Muscle of arm (tissue), 12 donors: ENCODE data around the gene EXOC6B. TPM values are rescaled to one million over a fixed set of nuclear protein-coding genes. Genes with fewer than 3 reads are reported as not detected.
"Not testable (repeated sequence)": the region's sequence is repeated elsewhere in the genome, so short reads cannot be mapped to it uniquely, and the experiment has no call there.

Experiments
- DNase-seq: peaks from one replicate; pipeline ENCODE4 v3.0.0-alpha.2; 2013
- polyA plus RNA-seq, 12 donors: library from polyadenylated mRNA; unstranded; fragments of 120-200 nt; gene quantifications; one replicate each; pipeline ENCODE4 v1.2.1, GENCODE V29; 2013; ENCODE audit not compliant: insufficient read length in 12 of 12

EXOC6B gene
- polyA plus RNA-seq, 12 donors: 7.4 to 22.0 (median 12.3) TPM; not detected in 1

DNA sequence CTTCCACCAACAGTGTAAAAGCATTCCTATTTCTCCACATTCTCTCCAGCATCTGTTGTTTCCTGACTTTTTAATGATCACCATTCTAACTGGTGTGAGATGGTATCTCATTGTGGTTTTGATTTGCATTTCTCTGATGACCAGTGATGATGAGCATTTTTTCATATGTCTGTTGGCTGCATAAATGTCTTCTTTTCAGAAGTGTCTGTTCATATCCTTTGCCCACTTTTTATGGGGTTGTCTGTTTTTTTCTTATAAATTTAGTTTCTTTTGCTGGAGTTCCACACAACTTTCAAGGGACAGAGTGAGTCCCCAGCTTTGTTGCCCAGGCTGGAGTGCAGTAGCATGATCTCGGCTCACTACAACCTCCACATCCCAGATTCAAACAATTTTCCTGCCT is 270.5 kb downstream of the EXOC6B start:
- DNase-seq: not testable (repeated sequence)

DNA sequence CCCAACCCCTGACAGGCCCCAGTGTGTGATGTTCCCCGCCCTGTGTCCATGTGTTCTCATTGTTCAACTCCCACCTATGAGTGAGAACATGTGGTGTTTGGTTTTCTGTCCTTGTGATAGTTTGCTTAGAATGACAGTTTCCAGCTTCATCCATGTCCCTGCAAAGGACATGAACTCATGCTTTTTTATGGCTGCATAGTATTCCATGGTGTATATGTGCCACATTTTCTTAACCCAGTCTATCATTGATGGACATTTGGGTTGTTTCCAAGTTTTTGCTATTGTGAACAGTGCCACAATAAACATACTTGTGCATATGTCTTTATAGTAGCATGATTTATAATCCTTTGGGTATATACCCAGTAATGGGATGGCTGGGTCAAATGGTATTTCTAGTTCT is 270.9 kb downstream of the EXOC6B start:
- DNase-seq: not testable (repeated sequence)

DNA sequence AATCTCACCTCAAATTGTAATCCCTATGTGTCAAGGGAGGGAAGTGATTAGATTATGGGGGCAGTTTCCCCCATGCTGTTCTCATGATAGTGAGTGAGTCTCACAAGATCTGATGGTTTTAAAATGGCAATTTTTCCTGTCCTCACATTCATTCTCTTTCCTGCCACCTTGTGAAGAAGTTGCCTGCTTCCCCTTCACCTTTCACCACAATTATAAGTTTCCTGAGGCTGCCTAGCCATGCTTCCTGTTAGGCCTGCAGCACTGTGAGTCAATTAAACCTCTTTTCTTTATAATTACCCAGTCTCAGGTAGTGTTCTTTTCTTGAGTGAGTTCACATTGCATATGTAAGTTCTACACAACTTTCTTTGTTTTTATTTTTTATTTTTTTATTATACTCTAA is 271.5 kb downstream of the EXOC6B start:
- DNase-seq: no peak

DNA sequence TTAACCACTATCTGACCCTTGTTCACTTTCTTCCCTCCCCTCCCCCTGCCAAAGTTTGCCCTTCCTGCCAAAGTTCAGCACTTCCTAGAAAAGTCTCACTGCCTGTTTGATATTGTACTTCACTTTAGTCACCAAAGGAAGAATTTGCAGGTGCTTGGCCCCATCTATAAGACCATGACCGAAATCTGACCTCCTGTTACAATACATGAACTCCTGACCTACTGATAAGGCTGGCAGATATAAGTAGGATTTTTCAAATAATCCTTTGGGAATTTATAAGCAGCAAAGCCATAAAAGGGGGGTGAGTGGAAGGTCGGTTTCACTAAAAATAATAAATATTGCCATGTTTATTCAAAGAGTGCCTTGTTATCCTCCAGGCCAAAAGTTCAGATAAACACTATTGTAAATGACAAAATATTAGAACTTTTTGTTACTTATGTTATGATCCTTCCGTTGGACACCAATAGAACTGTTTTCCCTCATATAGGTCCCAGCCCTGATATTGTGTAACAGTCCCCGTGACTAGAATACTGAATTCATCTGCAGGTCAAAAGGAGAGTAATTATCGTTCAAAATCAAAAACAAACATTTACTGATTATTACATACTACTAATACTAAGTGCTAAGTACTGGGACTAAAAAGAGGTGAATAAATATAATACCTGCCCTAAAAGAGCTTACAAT is 277.6 kb downstream of the EXOC6B start:
- DNase-seq: no peak

DNA sequence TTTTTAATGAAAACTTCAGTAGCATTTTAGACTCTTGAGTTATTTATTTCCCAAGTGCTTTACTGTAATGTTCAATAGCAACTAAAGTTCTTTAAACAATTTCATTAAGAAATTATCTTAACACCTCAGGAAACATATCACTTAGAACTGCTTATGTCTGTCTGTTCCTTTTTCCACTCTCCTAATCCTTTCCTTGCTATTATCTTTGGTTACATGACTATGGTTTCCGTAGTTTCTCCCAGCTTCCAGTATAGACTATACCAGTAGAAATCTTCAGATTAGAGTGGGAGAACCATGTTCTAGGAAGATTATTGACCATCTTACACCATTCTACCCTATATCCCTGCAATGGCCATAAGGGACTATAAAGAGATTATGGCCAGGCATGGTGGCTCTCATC is 280.0 kb downstream of the EXOC6B start:
- DNase-seq: no peak

DNA sequence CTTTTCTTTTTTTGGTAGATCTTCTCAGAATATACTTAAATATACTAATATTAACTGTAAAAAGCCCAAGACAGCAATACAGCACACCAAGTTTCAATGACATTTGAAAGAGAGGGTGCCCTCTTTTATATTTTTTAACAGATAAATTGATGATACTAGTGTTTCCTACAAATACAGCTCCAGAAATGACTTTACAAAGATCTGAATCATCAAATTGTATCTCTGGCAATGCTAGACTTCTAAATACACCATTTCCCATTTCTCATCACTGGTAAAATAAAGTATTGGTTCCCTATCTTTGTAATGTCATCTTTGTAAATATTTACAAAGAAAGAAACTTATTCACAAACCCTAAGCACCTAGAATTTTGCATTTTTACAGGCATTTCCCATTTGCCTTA is 281.3 kb downstream of the EXOC6B start:
- no peak for DNase-seq

DNA sequence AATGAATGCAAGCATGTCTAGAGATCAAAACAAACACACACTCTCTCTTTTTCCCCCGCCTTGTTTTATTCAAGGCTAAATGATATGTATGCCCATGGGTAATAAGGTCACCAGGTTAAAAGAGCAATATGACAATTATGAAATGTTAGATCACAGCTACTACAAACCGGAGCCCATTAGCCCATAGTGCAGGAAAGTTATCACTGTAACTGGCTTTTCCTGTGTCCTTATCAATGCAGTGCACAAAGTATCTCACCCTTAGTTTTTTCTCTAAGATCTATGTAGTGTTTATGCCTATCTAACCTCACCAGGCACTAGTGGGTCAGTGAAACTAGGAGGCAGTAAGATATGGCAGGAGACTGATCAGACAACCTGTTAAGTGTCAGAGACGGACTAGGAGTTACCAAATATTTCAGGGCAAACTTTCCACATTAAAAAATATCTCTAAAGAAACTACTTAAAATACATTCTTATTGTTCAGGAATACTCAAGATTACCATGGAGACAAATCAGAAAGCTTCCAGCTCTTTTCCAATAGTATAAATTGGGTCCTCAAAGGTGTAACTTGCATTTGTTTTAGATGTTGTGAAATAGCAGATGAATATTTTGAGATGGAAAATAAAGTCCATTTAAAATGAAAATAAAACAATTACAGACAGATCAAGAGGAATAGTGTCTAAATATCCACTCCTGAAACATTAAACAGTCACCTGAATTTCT is 282.2 kb downstream of the EXOC6B start:
- no peak for DNase-seq

DNA sequence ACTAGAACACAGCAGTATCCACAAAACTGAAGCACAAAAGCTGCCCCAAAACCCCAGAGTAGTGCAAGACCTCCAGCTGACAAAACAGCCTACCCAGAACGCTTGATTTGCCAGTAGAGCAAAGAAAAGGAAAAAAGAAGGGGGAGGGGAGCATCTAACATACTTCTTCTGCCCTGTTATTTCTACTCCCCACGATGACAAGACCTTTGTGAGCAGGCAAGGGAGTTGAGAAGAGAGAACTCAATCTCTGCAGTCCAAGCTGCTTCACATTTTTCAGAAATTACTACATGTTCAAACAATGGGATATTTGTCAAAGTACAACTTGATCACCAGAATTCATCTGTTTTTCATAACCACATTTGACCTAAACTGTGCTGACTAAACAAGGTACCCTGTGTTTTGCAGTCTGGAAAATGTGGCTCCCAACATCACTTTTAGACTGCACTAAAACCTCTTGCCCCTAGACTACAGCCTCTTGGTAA is 286.7 kb downstream of the EXOC6B start:
- DNase-seq: no peak

DNA sequence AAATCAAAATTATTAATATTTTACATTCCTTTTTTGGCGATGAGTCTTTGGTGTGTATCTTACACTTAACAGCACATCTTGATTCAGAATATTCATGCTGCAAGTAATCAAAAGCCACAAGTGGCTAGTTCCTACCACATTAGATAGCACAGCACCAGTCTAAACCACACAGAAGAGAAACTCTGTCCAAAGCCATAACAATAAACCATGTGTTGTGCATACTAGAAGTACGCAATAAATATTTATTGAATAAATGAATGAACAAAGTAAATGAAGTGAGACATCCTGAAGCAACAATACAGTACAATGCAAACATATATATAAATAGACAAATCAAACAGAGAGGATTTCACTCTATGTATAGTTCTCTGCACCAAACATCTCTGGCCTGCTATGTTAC is 287.3 kb downstream of the EXOC6B start:
- no peak for DNase-seq

DNA sequence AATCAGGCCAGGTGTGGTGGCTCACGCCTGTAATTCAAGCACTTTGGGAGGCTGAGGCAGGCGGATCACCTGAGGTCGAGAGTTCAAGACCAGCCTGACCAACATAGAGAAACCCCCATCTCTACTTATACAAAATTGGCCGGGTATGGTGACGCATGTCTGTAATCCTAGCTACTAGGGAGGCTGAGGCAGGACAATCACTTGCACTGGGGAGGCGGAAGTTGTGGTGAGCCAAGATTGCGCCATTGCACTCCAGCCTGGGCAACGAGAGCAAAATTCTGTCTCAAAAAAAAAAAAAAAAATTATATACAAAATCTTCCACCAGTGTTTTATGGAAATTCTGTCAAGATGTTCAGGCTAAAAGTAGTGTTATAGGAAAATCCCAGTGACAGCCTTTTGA is 290.2 kb downstream of the EXOC6B start:
- DNase-seq: not testable (repeated sequence)

DNA sequence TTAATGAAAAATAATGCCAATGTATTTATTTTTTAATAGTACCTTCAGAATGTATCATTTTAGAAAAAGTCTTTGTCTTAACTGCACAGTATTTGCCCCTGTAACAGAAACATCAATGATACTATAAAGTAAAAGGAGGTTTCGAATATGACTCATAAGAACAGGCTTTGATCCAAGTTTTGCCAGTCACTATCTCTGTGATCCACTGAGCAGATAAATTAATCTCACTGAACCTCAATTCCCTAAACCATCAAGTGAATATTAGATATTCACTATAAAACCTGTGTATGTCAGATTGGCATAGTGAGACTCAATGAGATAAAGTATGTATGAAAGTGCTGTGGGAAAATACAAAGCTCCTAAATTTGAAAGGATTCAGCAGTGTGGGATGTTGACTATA is 292.1 kb downstream of the EXOC6B start:
- DNase-seq: no peak

DNA sequence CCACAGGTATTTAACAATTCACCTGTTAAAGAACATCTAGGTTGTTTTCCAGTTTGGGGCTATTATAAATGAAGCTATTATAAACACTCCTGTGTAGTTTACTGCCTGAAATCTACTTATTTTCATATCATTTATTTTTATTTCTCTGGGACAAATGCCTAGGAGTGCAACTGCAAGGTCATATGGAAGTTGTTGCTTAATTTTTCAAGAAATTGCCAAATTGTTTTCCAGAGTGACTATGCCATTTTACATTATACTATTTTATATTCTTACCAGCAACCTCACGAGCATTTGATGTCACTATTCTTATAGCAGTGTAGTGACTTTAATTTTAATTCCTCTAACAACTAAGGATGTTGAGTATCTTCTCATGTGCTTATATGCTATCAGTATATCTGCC is 298.4 kb downstream of the EXOC6B start:
- no peak for DNase-seq

DNA sequence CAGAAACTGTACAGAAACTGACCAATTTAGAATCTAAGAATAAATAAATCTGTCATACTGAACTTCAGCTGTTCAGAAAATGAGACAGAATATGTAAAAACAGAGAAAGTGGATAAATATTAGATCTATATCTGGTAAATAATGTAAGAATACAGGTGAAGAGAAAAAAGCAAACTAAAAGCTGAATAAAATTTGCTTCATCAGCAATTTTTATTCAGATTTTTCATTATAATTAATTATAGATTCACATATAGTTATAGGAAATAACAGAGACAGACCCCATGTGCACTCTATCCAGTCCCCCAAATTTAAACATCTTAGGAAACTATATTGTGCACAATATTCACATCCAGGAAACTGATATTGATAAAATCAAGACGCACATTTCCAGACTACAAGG is 299.2 kb downstream of the EXOC6B start:
- no peak for DNase-seq

DNA sequence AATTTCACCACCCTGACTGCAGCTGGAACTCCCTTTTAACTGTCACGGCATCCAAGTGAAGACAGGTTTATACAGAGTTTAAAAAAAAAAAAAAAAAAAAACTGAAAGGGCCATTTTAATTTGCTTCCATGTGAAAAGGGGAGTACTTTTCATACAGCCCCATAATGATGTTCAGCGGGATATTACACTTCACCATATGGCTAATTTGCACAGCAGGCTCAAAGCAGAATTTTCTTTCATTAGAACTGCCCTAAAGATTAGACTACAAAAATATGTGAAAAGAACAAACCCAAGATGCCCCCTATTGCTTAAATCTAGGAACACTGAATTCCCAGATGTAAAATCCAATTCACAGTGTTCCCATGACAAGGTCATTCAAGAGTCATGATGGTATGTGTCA is 301.8 kb downstream of the EXOC6B start:
- no peak for DNase-seq

DNA sequence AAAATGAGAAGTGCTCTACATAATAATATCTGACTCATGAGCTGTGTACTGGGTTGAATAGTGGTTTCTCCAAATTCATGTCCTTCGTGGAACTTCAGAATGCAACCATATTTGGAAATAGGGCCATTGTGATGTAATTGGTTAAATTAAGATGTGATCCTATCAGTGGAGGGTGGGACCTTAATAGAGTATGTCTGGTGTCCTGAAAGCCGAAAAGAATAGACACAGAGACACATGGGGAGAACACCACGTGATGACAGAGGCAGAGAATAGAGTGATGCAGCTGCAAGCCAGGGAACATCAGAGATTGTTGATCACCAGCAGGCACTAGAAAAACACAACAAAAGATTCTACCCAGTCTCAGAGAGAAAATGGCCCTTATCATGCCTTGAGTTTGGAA is 310.1 kb downstream of the EXOC6B start:
- no peak for DNase-seq

DNA sequence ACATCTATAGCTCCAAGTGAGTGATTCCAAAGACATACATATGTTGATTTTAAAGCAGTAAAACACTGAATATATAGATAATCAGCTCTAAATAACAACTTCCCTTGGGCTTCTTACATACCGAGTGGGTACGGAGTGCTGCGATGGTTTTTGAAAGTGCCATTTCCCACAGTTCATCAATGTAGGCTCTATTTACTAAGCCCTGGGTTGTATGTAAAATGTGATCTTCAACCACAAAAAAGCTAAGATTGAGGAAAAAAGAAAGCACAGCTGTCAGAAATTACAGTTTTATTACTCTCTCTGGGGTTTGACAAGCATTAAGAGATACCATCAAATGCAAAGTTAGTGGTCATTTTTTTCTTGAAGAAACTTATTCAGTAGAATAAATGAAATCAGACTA is 312.8 kb downstream of the EXOC6B start:
- DNase-seq: no peak

DNA sequence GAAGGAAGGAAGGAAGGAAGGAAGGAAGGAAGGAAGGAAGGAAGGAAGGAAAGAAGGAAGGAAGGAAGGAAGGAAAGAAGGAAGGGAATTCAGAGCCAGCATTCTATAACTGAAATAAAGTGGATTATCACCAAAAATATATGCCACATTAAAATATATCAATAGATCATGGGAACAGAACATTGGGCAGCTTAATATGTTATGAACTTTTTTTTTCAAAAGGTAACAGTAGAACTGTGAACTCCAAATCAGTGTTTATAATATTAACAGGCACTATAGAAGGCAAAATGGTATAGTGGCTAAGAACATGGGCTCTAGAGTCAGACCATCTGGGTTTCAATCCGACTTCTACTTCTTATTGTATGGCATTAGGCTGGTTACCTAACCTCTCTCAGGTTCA is 313.5 kb downstream of the EXOC6B start:
- no peak for DNase-seq

DNA sequence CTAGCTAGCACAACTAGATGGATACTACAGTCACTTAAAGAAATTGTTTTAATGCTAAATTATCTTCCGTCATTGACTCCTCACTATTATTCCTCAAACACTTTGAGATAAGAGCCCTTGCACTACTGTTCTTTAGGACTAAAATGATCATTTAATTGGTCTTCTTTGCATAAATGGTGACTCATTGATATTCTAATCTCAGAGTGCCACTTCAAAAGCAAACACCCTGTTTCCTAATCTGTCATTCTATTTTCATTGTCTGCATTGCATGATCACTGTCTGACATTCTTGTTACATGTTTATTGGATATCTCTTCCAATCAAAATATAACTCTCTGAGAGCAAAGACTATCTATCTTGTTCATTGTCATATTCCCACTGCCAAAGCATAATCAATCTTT is 313.9 kb downstream of the EXOC6B start:
- no peak for DNase-seq

DNA sequence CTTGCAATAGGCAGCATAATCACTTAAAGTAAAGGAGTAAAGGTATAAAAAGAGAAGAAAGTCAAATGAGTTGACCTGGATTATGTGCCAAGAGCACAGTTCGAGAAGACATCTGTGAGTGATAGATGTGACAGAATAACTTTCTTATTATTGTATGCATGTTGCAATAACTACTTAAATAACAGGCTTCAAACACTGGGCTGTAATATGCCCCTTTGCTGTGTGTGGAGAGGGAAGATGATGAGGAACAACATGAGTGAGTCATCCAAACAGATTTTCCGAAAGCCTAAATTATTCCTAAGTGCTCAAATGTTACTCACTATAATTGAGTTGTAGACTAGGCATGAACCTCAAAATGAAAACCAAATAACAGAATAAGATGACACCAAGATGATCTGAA is 328.1 kb downstream of the EXOC6B start:
- no peak for DNase-seq

DNA sequence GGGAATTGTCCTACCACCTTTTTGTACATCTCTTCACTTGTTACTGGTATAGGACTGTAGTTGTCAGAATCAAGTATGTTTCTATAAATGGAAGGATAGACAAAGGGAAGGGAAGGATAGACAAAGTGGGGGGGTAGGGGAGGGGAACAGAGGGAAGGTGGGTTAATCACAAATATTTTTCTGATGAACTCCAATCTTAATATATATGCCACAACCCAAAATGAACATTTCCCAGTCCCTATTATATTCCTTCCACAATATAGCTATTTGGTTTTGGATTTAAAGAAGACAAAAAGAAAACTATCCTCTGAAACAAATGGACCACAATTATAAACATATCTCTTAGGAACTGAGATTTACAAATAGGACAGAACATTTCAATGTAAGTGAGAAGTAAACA is 329.4 kb downstream of the EXOC6B start:
- no peak for DNase-seq

DNA sequence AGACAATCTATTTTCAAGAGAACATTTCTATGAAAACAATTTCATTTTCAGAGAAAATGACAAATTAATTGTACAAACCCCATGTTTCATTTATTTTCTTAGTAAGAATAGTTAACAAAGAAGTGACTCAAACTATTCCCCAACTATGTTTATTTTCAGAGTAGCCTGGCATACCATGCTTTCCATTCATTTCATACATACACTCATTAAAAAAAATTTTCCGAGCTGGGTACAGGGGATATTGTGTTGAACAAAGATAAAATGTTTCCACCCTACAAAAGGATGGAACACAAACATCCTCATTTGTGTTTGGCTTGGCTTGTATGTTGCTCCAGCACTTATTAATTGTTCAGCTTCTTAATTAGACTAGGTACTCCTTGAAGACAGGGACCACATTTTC is 331.4 kb downstream of the EXOC6B start:
- DNase-seq: no peak

DNA sequence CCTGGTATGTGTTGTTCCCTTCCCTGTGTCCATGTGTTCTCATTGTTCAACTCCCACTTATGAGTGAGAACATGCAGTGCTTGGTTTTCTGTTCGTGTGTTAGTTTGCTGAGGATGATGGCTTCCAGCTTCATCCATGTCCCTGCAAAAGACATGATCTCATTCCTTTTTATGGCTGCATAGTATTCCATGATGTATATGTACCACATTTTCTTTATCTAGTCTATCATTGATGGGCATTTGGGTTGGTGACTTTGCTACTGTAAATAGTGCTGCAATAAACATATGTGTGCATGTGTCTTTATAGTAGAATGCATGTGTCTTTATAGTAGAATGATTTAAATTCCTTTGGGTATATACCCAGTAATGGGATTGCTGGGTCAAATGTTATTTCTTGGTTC is 341.2 kb downstream of the EXOC6B start:
- not testable (repeated sequence) for DNase-seq

DNA sequence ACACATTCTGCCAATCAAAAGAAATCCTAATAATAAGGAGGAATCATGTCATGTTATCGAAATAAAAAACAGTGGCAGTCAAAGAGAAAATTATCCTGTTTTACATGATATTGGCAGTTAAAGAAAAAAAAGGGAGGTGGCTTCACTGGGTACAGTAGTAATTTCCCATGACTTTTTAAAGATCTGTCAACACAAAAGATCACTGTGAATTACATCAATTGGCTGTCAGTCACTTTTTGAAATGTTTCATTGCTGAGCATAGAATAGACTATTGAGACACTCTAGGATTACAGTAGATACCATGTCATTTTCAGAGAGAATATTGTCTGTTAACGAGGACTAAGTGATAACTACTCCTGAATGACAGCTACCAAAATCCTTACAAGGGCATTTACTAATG is 342.5 kb downstream of the EXOC6B start:
- no peak for DNase-seq

DNA sequence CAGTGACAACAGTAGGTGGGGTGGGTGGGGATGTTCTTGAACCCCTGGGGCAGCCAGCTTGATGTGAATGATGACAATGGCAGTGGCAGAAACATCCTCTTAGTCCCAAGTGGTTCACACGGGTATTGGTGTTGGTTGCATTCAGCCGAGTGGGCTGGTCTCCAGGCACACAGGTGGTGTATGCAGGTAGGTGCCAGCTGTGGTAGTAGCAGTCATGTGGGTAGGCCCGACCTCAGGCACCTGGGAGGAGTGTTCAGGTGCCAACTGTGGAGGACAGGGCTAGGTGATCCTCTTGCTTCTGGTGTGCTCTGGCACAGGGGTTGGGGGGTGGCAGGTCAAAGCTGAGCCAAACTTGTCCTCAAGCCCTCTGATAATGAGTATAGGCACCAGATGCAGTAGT is 350.6 kb downstream of the EXOC6B start:
- DNase-seq: no peak
